HT1080 (cell line): ENCODE results near the gene PSMD12. TPM values are rescaled to one million over a fixed set of nuclear protein-coding genes. Genes with fewer than 3 reads are reported as not detected.
"Not testable (repeated sequence)": the region's sequence is repeated elsewhere in the genome, so short reads cannot be mapped to it uniquely, and the experiment has no call there.

Experiments used
- DNase-seq: peaks from one replicate; pipeline ENCODE4 v3.0.0-alpha.2; 2015; ENCODE audit warnings: low read depth
- total RNA-seq: library from RNA; depleted of rRNA; stranded (reverse); fragments of >200 nt; shearing (Covaris generic); gene quantifications from 2 replicates; pipeline ENCODE4 v1.2.3, GENCODE V29; 2014

Gene PSMD12
- total RNA-seq, 1 experiment from 2014 or later = 54.9 TPM

DNA sequence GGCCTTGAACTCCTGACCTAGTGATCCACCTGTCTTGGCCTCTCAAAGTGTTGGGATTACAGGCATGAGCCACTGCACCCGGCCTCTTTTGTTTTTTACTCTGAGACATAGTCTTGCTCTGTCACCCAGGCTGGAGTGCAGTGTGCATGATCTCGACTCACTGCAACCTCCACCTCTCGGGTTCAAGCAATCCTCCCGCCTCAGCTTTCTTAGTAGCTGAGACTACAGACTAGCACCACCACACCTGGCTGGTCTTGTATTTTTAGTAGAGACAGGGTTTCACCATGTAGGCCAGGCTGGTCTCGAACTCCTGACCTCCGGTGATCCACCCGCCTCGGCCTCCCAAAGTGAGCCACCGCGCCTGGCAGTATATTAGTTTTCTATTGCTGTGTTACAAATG is 22.2 kb upstream of the PSMD12 start:
- not testable (repeated sequence) for DNase-seq

DNA sequence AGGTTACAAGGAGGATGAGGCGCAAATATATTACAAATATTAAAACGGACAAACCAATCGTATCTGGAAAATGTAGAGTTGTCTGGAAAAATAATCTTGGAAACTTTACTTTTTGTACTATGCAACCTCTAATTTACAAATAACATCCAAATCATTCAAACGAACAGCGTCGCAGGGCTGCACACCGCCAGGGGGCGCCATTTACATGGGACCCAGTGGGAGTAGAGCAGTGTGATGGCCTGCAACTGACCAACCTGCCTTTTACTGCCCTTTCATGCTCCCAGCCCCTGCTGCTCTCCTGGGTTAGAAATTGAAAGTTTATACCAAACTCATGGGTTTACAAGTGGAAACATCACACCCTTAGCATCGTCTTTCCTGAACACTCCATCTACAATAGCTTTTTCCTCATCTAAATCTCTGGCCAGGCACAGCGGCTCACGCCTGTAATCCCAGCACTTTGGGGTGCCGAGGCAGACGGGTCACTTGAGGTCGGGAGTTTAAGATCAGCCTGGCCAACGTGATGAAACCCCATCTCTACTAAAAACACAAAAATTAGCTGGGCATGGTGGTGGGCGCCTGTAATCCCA is 20.7 kb upstream of the PSMD12 start:
- DNase-seq = peak; percentile 59

DNA sequence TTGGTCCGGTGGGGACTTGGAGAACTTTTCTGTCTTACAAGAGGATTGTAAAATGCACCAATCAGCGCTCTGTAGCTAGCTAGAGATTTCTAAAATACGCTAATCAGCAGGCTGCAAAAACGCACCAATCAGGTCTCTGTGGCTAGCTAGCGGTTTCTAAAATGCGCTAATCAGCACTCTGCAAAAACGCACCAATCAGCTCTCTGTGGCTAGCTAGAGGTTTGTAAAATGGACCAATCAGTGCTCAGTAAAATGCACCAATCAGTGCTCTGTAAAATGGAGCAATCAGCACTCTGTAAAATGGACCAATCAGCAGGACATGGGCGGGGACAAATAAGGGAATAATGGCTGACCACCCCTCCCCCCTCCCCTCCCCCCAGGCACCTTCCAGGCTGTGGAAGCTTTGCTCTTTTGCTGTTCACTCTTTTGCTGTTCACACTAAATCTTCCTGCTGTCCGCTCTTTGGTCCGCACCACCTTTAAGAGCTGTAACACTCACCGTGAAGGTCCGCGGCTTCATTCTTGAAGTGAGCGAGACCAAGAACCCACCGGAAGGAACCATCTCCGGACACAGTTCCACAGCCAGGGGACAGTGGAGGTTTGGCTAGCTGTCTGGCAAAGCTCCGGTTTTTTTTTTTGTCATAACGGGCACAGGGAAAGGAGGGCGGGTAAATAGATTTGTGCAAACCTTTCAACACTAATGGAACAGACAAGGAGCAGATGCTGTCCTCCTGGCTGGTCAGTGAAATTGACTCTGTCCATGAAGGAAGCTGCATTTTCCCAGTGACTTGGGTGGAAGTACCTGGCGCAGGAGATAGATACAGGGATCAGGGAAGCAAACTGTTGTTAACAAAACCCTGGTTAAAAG is 19.0 kb upstream of the PSMD12 start:
- DNase-seq = no peak

DNA sequence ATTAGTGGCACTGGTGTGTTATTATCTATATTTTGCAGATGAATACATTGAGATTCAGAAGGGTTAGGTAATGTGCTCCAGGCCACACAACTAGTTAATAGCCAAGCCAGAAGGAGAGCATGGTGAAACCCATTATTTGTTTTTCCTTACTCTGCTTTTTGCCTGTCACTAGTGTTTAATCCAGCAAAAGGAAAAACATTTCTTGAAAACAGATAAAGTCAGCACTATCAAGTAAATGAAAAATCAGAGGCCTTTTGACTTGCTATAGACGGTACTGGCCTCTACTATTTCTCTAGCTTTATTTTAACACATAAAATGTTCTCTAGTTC is 15.5 kb upstream of the PSMD12 start:
- DNase-seq = no peak

DNA sequence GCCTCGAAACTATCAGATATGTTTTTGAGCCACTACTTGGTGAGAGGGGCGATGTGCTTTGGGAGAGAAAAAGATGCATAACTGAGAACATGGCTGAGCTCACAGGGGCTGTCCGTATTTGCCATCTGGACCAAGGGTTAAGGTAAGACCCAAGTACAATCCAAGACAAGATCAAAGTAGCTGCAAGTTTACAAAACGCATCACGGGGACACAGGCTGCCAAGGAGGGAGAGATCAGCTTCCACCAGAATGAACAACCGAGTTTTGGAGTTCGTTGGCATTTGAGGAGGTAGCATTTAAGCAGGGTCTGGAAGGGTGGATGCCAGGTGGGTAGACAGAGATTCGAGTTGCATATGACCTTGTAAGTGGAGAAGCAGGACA is 12.9 kb upstream of the PSMD12 start:
- DNase-seq = no peak

DNA sequence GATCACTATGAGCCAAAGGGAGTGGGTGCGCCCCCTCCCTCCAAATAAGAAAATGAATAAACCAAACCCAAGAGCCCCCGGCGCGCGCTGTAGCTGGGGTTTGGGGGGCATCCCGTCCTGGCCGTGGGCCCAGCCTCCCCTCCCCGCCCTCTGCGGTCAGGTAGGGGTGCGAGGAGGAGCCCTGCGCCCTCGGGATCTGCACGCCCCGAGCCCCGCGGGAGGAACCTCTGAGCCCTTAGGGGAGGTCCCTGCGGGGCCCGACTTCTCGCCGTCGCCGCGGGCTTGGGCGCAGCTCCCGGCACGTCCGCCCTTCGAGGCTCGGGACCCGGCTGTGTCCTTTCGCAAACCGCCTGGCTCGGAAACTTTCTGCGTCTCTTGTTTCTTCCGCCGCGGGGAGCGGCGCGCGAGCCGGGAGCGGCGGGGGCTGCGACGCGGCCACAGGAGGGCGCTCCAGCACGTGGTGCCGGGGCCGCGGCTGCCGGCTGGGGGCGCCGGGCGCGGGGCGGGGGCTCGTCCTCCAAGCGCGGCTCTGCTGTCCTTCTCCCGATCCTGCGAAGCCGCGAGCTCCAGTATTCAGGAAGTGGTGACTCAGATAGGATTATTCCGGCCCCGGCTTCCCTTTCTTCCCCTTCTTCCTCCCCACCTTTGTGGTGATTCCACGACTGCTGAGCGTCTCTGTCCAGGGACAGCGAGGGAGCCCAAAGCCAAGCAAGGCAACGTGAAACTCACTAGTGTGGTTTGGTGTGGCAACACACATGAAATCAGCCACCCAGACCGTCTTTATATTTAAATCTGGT is 12.3 kb upstream of the PSMD12 start:
- peak; percentile 93 for DNase-seq

DNA sequence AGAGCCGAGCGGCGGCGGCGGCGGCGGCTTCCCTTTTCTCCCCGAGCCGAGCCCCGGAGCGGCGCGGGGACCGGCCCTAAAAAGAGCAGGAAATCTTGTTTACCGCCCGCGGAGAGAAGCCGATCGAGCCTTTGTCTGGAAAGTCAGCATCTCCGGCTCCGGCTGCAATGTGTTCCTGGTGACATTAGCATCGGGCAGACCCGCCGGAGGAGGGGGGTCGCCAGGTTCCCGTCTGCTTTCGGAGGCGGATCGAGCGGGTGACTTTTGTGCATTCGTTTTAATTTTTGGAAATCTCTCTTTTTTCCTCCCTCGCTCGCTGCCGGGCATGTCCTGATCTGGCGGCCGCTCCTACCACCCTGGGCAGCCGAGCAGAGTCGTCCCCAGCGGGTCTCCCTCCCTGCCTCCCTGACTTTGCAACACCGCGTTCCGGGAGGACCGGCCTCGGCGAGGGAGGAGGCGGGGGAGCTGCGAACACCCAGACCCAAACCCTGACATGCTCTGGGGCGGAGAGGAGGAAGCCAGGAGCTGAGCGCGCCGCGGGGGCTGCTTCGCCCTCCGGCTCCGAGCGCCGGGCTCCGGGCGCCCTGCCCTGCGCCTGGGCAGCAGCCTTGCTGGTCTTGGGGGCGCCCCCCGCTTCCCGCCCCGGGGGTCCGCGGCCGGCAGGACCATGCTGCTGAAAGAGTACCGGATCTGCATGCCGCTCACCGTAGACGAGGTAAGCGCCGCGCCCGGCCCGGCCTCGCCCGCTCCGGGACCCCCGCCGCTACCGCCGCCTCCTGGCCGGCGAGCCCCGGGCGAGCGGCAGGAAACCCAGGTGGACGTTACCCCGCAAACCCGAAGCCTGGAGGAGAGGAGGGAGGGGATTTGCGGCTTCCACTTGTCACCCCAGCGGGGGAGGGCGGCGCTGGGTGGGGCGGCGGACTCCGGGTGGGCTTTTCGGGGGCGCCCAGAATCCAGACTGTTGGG is 11.4 kb upstream of the PSMD12 start:
- peak; percentile 19 for DNase-seq

DNA sequence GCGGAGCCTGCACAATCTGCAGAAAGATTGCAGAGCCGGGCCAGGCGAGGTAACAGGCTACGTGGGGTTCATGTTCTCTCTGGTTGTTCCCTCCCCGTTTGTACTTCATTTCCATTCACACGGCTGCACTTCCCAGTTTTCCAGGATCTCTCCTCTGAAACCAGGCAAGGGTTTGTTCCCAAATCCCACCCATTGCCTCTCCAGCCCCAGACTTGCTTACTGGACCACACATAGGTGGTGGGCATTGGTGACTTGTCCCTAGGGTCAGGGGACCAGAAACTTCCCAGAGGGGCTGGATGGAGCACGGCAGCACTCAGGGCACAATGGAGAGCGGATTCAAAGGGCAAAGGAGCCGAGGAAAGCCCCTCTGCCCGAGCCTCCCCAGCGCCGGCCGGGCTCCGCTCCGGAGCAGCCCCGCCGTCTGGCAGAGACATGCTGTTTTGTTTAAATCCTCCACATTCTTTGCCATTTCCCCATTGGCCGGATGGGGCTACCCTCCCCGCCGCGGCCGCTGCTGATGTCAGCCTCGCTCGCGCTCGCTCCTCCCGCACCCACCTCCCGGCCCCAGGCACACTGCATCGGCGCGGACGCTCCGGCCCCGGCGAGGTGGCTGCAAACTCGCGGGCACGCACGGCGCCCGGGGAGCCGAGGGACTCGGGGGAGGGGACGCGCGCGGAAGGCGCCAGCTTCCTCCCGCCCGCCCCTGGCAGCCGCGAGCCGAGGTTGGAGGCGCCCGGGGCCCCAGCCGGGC is 10.5 kb upstream of the PSMD12 start, which contains the start of gene PITPNC1:
Gene PITPNC1, plus strand, starts transcription at position 545 of the 751 bp plus-strand sequence.
- peak; percentile 80 for DNase-seq

DNA sequence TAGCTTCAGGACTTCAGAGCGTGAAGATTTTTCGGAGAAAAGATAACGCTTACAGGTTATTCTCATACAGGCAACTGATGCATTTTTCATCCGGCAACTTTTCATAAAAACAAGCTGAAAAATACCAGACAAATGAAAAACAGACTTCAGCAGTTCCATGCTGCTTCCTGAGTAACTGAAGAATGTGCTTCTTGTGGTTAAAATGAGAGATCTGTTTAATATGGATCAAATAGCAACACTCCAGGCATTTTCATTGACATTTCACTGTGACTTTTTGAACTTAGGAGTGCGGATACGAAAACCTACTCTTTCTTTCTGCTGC is 10.0 kb upstream of the PSMD12 start:
- DNase-seq = no peak

DNA sequence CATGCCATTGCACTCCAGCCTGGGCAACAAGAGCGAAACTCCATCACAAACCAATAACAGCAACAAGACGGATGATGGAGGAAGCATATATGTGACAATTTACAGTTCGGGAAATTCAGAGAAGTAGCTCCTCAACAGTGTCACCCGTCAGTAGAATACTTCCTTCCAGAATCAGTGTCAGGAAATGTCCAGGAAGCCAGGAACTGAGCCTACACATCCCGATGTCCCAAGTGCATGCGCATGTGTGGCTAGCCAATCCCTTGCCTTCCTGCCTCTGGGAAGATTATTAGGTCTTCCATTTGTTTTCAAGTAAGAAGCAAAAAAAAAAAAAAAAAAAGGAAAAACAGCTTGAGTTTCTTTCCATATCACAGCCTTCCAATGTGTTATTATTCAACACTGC is 9.3 kb upstream of the PSMD12 start:
- no peak for DNase-seq

DNA sequence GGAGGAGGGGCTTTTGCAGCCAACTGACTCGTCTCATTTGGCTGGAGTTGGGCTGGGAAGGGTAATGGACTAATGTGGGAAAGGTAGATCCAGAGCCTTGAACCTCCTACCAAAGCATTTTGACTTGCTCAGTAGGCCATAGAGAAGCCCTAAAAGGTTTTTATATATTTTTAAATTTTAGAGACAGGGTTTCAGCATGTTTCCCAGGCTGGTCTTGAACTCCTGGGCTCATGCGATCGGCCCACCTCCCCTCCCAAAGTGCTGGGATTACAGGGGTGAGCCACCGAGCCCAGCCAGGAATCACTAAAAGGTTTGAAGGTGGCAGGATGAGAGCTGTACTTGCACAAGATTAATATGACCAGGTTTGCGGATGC is 8.7 kb upstream of the PSMD12 start:
- DNase-seq = no peak

DNA sequence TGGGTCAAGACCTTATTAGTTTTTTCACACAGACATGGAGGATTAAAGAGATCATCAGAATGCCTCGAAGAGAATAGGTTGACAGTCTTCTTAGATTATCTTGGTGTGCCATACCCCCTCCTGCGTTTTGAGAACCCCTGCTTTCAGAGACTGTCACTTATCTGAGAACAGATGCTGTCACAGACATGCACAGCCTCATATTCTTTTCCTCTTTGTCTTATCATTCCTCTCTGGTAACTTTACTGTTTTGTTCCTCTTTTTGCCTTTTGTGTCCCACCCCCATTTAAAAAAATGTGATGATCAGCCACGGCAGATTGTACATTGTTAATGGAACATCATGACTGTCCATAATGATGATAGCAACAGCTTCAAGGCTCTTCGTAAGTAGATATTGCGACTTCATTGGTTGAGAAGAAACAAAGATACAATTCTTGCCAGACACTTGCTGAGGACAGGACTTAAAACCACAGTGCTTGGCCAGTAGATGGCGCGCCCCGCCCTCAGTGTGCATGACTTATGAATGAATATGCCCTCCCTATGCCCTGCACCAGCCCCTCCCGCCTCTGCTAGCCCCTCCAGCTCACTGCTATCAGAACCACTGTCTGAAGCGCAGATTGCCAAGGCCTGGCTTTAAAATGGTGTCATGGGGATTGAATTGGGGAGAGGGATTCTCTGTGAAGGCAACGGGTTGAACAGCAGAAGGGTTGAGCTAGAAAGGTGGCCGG is 8.1 kb upstream of the PSMD12 start:
- peak; percentile 80 for DNase-seq

DNA sequence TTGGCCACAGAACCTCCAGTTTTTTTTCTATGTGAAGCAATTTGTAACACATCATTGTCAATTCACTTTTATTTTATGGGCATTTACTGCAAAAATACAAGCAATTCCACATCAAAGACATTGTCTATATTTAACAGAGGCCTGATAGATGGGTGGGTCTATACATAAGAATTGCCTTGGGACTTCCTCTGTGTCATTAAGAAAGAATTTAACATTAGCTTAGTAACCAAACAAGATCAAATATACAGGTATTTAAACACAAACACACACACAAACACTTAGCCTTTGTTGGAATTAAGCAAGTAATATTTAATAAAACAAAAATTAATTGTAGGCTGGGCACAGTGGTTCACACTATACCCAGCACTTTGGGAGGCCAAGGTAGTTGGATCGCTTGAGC is 6.4 kb upstream of the PSMD12 start:
- DNase-seq = peak; percentile 30

DNA sequence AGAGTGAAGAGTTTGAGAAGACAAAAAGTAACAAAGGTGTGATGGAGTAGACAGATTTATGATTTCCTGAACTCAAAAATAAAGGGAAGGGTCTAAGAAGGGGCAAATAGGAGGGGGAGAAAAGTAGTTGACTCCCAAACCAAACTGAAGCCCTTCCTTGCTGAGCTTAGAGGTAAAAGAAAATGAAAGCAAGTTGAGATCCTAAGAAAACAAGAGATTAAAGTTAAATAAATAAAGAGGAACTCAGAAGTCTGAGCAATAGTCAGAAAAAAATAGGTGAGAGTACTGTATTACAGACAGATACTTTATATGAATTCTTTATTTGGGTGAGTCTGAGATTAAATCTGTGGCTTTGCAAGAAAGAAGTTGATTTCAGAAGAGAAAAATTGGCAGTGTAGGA is 3.3 kb upstream of the PSMD12 start:
- DNase-seq = no peak

DNA sequence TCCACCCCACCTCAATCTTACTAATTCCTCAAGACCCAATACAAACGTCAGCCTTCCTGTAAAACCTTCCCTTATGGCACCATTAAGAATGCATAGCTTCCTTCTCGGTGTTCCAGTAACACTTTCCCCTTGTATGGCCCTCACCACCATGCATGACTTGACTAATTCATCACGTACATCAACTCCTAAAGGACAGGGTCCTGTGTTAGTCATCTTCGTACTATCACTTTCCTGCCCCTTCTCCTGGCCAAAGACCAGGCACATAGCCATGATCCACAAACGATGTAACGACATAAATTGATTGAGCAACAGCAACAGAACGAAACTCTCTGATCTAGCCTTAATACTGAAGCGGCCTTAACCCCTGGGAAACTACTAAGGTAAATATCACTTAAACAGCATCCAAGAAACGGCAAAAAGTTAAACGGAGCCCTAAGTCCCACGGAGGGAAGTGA is 612 bp downstream of the PSMD12 start:
- peak; percentile 28 for DNase-seq

DNA sequence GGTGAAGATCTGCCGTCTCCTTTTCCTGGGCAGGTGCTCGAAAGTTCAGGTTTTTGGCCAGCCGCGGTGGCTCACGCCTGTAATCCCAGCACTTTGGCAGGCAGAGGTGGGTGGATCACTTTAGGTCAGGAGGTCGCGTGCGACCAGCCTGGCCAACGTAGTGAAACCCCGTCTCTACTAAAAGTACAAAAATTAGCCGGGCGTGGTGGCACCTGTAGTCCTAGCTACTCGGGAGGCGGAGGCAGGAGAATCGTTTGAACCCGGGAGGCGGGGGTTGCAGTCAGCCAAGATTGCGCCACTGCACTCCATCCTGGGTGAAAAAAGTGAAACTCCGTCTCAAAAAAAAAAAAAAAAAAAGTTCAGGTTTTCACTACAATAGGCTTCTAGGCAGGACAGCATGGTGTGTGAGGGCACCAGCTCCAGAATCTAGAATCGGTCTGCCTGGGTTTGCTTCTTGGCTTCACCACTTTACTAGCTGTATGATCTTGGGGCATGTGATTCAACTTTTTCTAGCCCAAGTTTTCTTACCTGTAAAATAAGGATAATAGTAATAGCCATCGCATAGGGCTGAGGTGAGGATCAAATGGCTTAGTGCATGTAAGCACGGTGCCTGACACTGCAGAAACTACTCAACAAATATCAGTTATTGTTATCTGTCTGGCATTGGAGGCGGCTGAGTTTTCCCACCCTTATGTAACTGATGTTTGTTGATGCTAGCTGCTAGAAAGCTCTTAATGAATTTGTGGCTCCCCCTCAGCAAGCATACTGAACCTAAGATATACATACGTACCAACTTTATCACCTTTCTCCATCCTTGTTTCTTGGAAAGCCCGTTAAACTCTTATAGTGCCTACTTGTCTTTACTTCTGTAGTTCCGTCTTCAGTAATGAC is 1.3 kb downstream of the PSMD12 start:
- no peak for DNase-seq

DNA sequence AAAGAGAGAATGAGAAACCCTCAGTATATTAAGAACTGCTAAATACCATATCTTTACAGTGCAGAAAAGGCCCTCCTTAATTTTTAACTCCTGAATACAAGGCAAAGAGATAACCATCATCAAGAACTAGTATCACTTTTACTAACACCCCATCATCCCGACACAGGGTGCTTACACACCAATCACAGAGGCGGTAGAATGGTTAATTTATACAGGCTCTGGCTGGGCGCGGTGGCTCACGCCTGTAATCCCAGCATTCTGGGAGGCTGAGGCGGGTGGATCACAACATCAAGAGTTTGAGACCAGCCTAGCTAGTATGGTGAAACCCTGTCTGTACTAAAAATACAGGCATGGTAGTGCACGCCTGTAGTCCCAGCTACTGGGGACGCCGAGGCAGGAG is 4.2 kb downstream of the PSMD12 start:
- DNase-seq = no peak

DNA sequence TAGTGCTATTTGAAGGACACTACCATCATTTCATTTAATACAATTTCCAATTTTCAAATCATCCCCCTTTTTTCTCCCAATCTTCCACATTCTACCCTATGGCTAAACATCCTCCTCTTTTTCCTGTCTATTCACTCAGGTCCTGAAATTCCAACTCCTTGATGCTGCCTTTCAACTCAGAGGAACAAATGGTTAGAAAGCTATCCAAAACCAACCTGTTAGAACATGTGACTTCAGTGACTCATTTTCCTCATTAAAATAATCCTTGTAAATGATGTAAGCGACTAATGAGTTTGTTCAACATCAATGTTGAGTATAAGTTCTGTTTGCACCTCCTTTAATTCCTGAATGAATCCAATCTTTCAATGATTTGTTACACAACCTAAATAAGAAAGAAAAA is 5.5 kb downstream of the PSMD12 start:
- DNase-seq = no peak
